K562 (cell line): ENCODE data around the gene SNX3. TPM values are rescaled to one million over a fixed set of nuclear protein-coding genes. Genes with fewer than 3 reads are reported as not detected.

ENCODE experiments used
- ATAC-seq: fragments of 200-7000 bp; cut with Tn5 transposase; 3 replicates; pipeline ENCODE4 v1.9.1; 2020; ENCODE audit warnings: moderate library complexity
- BruUV-seq: library from RNA; stranded (reverse); fragments of 400-500 nt; replicated peaks from 2 replicates; lab custom pipeline; 2021; lab: Mats Ljungman, UMichigan
- CTCF ChIA-PET: fragments of 300-600 bp; formaldehyde crosslinking; extraction: SDS; loops from one replicate; lab custom pipeline; 2021; ENCODE audit warnings: low intra/inter-chr PET ratio; lab: Yijun Ruan, JAX
- POLR2A ChIA-PET: fragments of 300-600, 350-650 bp; sonication (Branson Sonifier 250); formaldehyde crosslinking; extraction: SDS; loops from one replicate; lab custom pipeline; 2021; ENCODE audit warnings: antibody characterized with exemption, inconsistent platforms; lab: Yijun Ruan, JAX
- DNase-seq, 4 experiments: peaks; one replicate each; pipeline versions ENCODE4 v3.0.0 to v3.0.0-alpha.2; 2011 to 2018; ENCODE audit warnings: low spot score in 3 of 4, mixed read lengths in 3 of 4; ENCODE audit errors: extremely low read depth in 1 of 4
- FAIRE-seq: peaks from 2 replicates; lab custom pipeline; 2011; peaks lifted over from hg19 to GRCh38; lab: Jason Lieb, UNC
- H2AFZ ChIP-seq: 2 replicates; pipeline ENCODE4 v1.6.0; 2011; ENCODE audit warnings: low read depth, low read length, control low read depth, inconsistent platforms
- H3K27ac ChIP-seq: fragments of 200-600 bp; 3 replicates; pipeline ENCODE4 v1.8.0; 2011; ENCODE audit warnings: low read depth, mild to moderate bottlenecking, control low read depth, inconsistent platforms, low read length, moderate library complexity, mixed read lengths; ENCODE audit errors: extremely low read depth
- H3K27me3 ChIP-seq, 2 experiments: fragments of 300-600 bp in 1 of 2; 2 replicates in 1 of 2; 3 replicates in 1 of 2; pipeline versions ENCODE4 v1.6.0 to v1.8.0; 2011; ENCODE audit warnings: inconsistent platforms in 2 of 2, low read length in 2 of 2, mild to moderate bottlenecking in 1 of 2, mixed read lengths in 1 of 2, moderate library complexity in 1 of 2; ENCODE audit not compliant: control insufficient read depth in 2 of 2, insufficient read depth in 2 of 2
- H3K36me3 ChIP-seq: fragments of 300-600 bp; 3 replicates; pipeline ENCODE4 v1.8.0; 2011; ENCODE audit warnings: mild to moderate bottlenecking, low read length, inconsistent platforms; ENCODE audit not compliant: control insufficient read depth, insufficient read depth
- H3K4me1 ChIP-seq, 2 experiments: fragments of 200-600 bp in 1 of 2; replicated peaks in 1 of 2; 2 replicates in 1 of 2; 3 replicates in 1 of 2; pipeline versions ENCODE4 v1.5.1 to v1.8.0; 2011; ENCODE audit warnings: inconsistent platforms in 2 of 2, low read length in 2 of 2, mild to moderate bottlenecking in 1 of 2, mixed read lengths in 1 of 2, moderate library complexity in 1 of 2; ENCODE audit not compliant: control insufficient read depth in 2 of 2, insufficient read depth in 2 of 2
- H3K4me2 ChIP-seq: 2 replicates; pipeline ENCODE4 v1.6.1; 2011; ENCODE audit warnings: low read length, control low read depth, inconsistent platforms, mixed read lengths; ENCODE audit not compliant: insufficient read depth
- H3K4me3 ChIP-seq: fragments of 200-600 bp; sonication (generic), shearing (Covaris generic); 2 replicates; pipeline ENCODE4 v1.5.1; 2016; ENCODE audit warnings: control low read depth, inconsistent platforms
- H3K79me2 ChIP-seq: fragments of 200-600 bp; 3 replicates; pipeline ENCODE4 v1.8.0; 2011; ENCODE audit warnings: low read length, inconsistent platforms; ENCODE audit not compliant: control insufficient read depth, insufficient read depth
- H3K9ac ChIP-seq, 2 experiments: 2 replicates each; pipeline versions ENCODE4 v1.6.0 to v1.6.1; 2011; ENCODE audit warnings: low read depth in 2 of 2, low read length in 2 of 2, control low read depth in 1 of 2, inconsistent platforms in 1 of 2, mild to moderate bottlenecking in 1 of 2, mixed read lengths in 1 of 2; ENCODE audit not compliant: insufficient read depth in 1 of 2
- H3K9me1 ChIP-seq: one replicate; pipeline ENCODE4 v1.6.0; 2011; ENCODE audit warnings: inconsistent platforms, mild to moderate bottlenecking, low read length, moderate library complexity; ENCODE audit not compliant: control insufficient read depth, insufficient read depth
- H3K9me3 ChIP-seq: replicated peaks from 2 replicates; pipeline ENCODE4 v1.5.1; 2011; ENCODE audit warnings: low read depth, low read length, inconsistent platforms; ENCODE audit not compliant: control insufficient read depth, insufficient read depth
- H4K20me1 ChIP-seq: replicated peaks from 2 replicates; pipeline ENCODE4 v1.6.1; 2011; ENCODE audit warnings: low read length, inconsistent platforms, mixed read lengths; ENCODE audit not compliant: control insufficient read depth, insufficient read depth
- ARNT ChIP-seq, 2 experiments: fragments of 450-650 bp; IDR thresholded peaks; 2 replicates each; pipeline ENCODE4 v1.6.1; 2016; ENCODE audit warnings: mild to moderate bottlenecking in 1 of 2
- BRF1 ChIP-seq: IDR thresholded peaks from 3 replicates; pipeline ENCODE4 v1.6.1; 2011; ENCODE audit warnings: borderline replicate concordance, mild to moderate bottlenecking; ENCODE audit not compliant: insufficient read length; ENCODE audit errors: extremely low read depth
- COPS2 ChIP-seq: fragments of 450-650 bp; conservative IDR thresholded peaks from 2 replicates; pipeline ENCODE4 v1.6.1; 2016; ENCODE audit warnings: mild to moderate bottlenecking, moderate library complexity
- ETV6 ChIP-seq, 3 experiments: fragments of 150-350 bp in 1 of 3; sonication (generic) in 1 of 3; formaldehyde crosslinking in 1 of 3; IDR thresholded peaks; 2 replicates each; pipeline versions ENCODE4 v1.6.1 to v1.8.0; 2014 to 2022; ENCODE audit warnings: borderline replicate concordance in 2 of 3, low read depth in 2 of 3, antibody characterized with exemption in 1 of 3, low read length in 1 of 3, mild to moderate bottlenecking in 1 of 3, missing genetic modification reagents in 1 of 3
- HDAC8 ChIP-seq: fragments of 450-650 bp; IDR thresholded peaks from 2 replicates; pipeline ENCODE4 v1.6.1; 2016; ENCODE audit warnings: mild to moderate bottlenecking, missing genetic modification characterization, moderate library complexity, missing compliant biosample characterization
- NFE2 ChIP-seq: IDR thresholded peaks from 2 replicates; pipeline ENCODE4 v1.6.1; 2014; ENCODE audit warnings: antibody characterized with exemption, low read depth
- STAT5A ChIP-seq: IDR thresholded peaks from 2 replicates; pipeline ENCODE4 v1.6.1; 2012; ENCODE audit warnings: low read length, inconsistent platforms, borderline replicate concordance
- ZNF239 ChIP-seq: fragments of 250-450 bp; sonication (Bioruptor Pico); IDR thresholded peaks from 2 replicates; pipeline ENCODE4 v1.4.0; 2020; ENCODE audit warnings: mild to moderate bottlenecking
- ZNF77 ChIP-seq: fragments of 250-450 bp; sonication (Bioruptor Pico); IDR thresholded peaks from 2 replicates; pipeline ENCODE4 v1.5.0; 2020
- WGBS: fragments of 100-300 bp; shearing (Covaris generic); methylation state at CpG from one replicate; pipeline ENCODE4 v1.1.6; 2016; ENCODE audit warnings: low coverage, mixed read lengths; ENCODE audit not compliant: insufficient coverage; ENCODE audit errors: missing lambda C conversion rate; 5-methylcytosine and 5-hydroxymethylcytosine counted together
- in situ Hi-C: fragments of 300-500 bp; cut with MboI; formaldehyde crosslinking; loops from 4 replicates; pipeline ENCODE4 v1.15.0; 2018; ENCODE audit warnings: inconsistent platforms, mixed read lengths
- intact Hi-C: fragments of 100-400 bp; cut with micrococcal nuclease; formaldehyde crosslinking; loops from 2 replicates; pipeline ENCODE4 v1.14.2; 2022
- polyA plus RNA-seq, 8 experiments: library from polyadenylated mRNA; depleted of rRNA in 4 of 8; stranded (reverse) in 5 of 8; unstranded in 3 of 8; fragments of >200 nt; fragmentation: Nextera tagmentation in 2 of 8; fragmentation: Illumina TruSeq in 1 of 8; extraction: Ambion mirVana in 2 of 8; extraction: Trizol in 1 of 8; gene quantifications; 2 replicates each; pipeline versions ENCODE4 v1.2.1 to v1.2.3, GENCODE V29; 2011 to 2014; ENCODE audit warnings: inconsistent platforms in 1 of 8, missing spikeins in 1 of 8
- total RNA-seq, 7 experiments: library from RNA; depleted of rRNA in 6 of 7; stranded (reverse); fragments of >200 nt in 6 of 7; fragmentation: Illumina TruSeq in 2 of 7; extraction: Trizol in 2 of 7; gene quantifications; 2 replicates each; pipeline versions ENCODE4 v1.2.1 to v1.2.3, GENCODE V29; 2011 to 2021; ENCODE audit warnings: low replicate concordance in 1 of 7
- TF ChIP-seq, protein P1 (sequence below): sonication (generic); formaldehyde crosslinking; IDR thresholded peaks from 2 replicates; pipeline ENCODE4 v1.8.1; 2023; ENCODE audit warnings: mild to moderate bottlenecking, missing genetic modification reagents
- TF ChIP-seq, protein P2 (sequence below), 3 experiments: IDR thresholded peaks in 2 of 3; conservative IDR thresholded peaks in 1 of 3; 2 replicates each; pipeline ENCODE4 v1.5.1; 2011 to 2012; ENCODE audit warnings: low read length in 3 of 3, mild to moderate bottlenecking in 3 of 3, control low read depth in 2 of 3, improper control_type of control experiment in 1 of 3, inconsistent platforms in 1 of 3, low read depth in 1 of 3, mixed read lengths in 1 of 3, moderate library complexity in 1 of 3; ENCODE audit not compliant: insufficient read depth in 2 of 3
- TF ChIP-seq, protein P3 (sequence below): fragments of 150-350 bp; conservative IDR thresholded peaks from 2 replicates; pipeline ENCODE4 v1.6.1; 2014; ENCODE audit warnings: low read length
- TF ChIP-seq, protein P4 (sequence below): fragments of 450-650 bp; IDR thresholded peaks from 2 replicates; pipeline ENCODE4 v1.6.1; 2016; ENCODE audit warnings: antibody characterized with exemption

SNX3 gene
- total and polyA plus RNA-seq, 9 of the 15 experiments (the other 6 are each of a cell fraction or from before 2014, with no cell fraction given), result 48.9 to 410 (median 159) TPM

DNA sequence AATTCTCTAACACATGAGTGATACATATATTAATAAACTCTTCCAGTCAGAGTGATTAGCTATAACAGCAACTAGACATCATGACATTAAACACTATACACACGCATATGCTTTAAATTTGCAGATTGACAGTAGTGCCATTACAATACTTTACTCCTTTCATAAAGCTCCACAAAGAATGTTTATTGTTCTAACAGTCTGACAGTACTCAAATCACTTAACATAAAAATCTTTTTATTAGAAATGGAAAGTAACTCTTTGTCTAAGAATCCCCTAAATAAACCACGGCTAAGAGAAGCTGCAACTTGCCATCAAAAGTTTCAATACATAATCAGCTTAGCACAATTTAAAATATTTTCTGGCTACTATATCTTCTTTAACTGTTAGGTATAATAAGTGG lies 24.0 kb downstream of the SNX3 start:
- no TSS peak for BruUV-seq
- Histone ChIP-seq H3K27me3 (no peaks in the 10 kb centered on the region), H3K9me3 (no peaks in the 10 kb centered on the region), H3K36me3 (peaks cover 53% of the 10 kb centered on the region), H3K4me2 (no peak overlapping the region), H3K79me2 (peaks cover 80% of the 10 kb centered on the region), H3K4me1 (peaks cover 6 to 12% of the 10 kb centered on the region in 2 experiments; a peak in 4 of 5 replicates), H4K20me1 (no peaks in the 10 kb centered on the region), H2AFZ (no peak overlapping the region), H3K9ac (no peak overlapping the region), H3K27ac (no peak overlapping the region), H3K9me1 (no peaks in the 10 kb centered on the region), H3K4me3 (no peak overlapping the region)
- POLR2A ChIA-PET, result interaction anchor here (1.8 kb wide), 1 partner anchor 10 kb away, joined by 5 read pairs; no protein-coding TSS in a partner anchor
- DNase-seq, result no peak
- in situ Hi-C loops (no loop called here), intact Hi-C loops (no loop called here)
- no peak for ATAC-seq
- CTCF ChIA-PET, result no interaction called here
- 49% methylated on average over 2 of the region's 2 CpGs for WGBS
- FAIRE-seq, result no peak
- TF ChIP-seq ZNF239 (no peak), STAT5A (no peak), BRF1 (no peak), ZNF77 (CRISPR knock-in tag) (no peak), NFE2 (no peak), COPS2 (no peak), HDAC8 (tag) (no peak), ARNT (IDR thresholded peaks at IDR 0.05) (no peak), ETV6 (IDR thresholded peaks at IDR 0.05; ENCODE audit: borderline replicate concordance in 1 of 2, low read depth in 2 of 2, low read length in 1 of 2) (no peak), ETV6 (CRISPR knock-in tag; IDR thresholded peaks at IDR 0.05; ENCODE audit: borderline replicate concordance) (no peak)
- TF ChIP-seq, protein P1, sequence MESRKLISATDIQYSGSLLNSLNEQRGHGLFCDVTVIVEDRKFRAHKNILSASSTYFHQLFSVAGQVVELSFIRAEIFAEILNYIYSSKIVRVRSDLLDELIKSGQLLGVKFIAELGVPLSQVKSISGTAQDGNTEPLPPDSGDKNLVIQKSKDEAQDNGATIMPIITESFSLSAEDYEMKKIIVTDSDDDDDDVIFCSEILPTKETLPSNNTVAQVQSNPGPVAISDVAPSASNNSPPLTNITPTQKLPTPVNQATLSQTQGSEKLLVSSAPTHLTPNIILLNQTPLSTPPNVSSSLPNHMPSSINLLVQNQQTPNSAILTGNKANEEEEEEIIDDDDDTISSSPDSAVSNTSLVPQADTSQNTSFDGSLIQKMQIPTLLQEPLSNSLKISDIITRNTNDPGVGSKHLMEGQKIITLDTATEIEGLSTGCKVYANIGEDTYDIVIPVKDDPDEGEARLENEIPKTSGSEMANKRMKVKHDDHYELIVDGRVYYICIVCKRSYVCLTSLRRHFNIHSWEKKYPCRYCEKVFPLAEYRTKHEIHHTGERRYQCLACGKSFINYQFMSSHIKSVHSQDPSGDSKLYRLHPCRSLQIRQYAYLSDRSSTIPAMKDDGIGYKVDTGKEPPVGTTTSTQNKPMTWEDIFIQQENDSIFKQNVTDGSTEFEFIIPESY, result no peak
- TF ChIP-seq, protein P2, sequence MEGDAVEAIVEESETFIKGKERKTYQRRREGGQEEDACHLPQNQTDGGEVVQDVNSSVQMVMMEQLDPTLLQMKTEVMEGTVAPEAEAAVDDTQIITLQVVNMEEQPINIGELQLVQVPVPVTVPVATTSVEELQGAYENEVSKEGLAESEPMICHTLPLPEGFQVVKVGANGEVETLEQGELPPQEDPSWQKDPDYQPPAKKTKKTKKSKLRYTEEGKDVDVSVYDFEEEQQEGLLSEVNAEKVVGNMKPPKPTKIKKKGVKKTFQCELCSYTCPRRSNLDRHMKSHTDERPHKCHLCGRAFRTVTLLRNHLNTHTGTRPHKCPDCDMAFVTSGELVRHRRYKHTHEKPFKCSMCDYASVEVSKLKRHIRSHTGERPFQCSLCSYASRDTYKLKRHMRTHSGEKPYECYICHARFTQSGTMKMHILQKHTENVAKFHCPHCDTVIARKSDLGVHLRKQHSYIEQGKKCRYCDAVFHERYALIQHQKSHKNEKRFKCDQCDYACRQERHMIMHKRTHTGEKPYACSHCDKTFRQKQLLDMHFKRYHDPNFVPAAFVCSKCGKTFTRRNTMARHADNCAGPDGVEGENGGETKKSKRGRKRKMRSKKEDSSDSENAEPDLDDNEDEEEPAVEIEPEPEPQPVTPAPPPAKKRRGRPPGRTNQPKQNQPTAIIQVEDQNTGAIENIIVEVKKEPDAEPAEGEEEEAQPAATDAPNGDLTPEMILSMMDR (IDR thresholded peaks at IDR 0.05 in 2 of 3, conservative IDR thresholded peaks at IDR 0.05 in 1 of 3; ENCODE audit: insufficient read depth in 2 of 3, low read depth in 1 of 3, low read length in 3 of 3), result no peak
- TF ChIP-seq, protein P3, sequence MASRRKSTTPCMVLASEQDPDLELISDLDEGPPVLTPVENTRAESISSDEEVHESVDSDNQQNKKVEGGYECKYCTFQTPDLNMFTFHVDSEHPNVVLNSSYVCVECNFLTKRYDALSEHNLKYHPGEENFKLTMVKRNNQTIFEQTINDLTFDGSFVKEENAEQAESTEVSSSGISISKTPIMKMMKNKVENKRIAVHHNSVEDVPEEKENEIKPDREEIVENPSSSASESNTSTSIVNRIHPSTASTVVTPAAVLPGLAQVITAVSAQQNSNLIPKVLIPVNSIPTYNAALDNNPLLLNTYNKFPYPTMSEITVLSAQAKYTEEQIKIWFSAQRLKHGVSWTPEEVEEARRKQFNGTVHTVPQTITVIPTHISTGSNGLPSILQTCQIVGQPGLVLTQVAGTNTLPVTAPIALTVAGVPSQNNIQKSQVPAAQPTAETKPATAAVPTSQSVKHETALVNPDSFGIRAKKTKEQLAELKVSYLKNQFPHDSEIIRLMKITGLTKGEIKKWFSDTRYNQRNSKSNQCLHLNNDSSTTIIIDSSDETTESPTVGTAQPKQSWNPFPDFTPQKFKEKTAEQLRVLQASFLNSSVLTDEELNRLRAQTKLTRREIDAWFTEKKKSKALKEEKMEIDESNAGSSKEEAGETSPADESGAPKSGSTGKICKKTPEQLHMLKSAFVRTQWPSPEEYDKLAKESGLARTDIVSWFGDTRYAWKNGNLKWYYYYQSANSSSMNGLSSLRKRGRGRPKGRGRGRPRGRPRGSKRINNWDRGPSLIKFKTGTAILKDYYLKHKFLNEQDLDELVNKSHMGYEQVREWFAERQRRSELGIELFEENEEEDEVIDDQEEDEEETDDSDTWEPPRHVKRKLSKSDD, result no peak
- TF ChIP-seq, protein P4, sequence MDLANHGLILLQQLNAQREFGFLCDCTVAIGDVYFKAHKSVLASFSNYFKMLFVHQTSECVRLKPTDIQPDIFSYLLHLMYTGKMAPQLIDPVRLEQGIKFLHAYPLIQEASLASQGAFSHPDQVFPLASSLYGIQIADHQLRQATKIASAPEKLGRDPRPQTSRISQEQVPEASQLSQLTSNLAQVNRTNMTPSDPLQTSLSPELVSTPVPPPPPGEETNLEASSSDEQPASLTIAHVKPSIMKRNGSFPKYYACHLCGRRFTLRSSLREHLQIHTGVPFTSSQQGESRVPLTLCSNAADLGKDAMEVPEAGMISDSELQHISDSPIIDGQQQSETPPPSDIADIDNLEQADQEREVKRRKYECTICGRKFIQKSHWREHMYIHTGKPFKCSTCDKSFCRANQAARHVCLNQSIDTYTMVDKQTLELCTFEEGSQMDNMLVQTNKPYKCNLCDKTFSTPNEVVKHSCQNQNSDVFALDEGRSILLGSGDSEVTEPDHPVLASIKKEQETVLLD, result no peak
